Measurements from ENCODE around the gene NTMT2.

The NTMT2 gene

GRCh38 chr1:170210142-170210541, 64.4 kb downstream of the NTMT2 start:
- no peak for DNase-seq (ENCODE audit: low read depth)

GRCh38 chr1:170213596-170213995, 67.8 kb downstream of the NTMT2 start:
- no peak for DNase-seq (ENCODE audit: low read depth)

GRCh38 chr1:170214117-170215032, 68.6 kb downstream of the NTMT2 start:
- DNase-seq (ENCODE audit: low read depth) = no peak

GRCh38 chr1:170215072-170215885, 69.5 kb downstream of the NTMT2 start:
- DNase-seq (ENCODE audit: low read depth) = no peak

- DNase-seq (ENCODE audit: low read depth) = no peak
Observed at GRCh38 chr1:170217517-170218256, 71.9 kb downstream of the NTMT2 start.

GRCh38 chr1:170218257-170218650, 72.5 kb downstream of the NTMT2 start:
- DNase-seq (ENCODE audit: low read depth) = no peak
